ENCODE results near the gene ZNF22.

GRCh38 chr10:44966129-44966815 lies 34.5 kb upstream of the ZNF22 start:
- TF ChIP-seq CTCF (IDR thresholded peaks at IDR 0.05) (no peak), POLR2A (IDR thresholded peaks at IDR 0.05) (no peak)
